CD4-positive, alpha-beta T cell treated with Interleukin-4 for 1 hour (primary cell): ENCODE measurements around the gene SLC22A31.
A peak's percentile ranks its signal among the peaks of the same experiment; 100 is the strongest.
"Not testable (repeated sequence)": the region's sequence is repeated elsewhere in the genome, so short reads cannot be mapped to it uniquely, and the experiment has no call there.

Experiments
- DNase-seq, 2 donors: peaks; one replicate each; pipeline ENCODE4 v3.0.0-alpha.2; 2020 to 2022

Gene SLC22A31

GRCh38 chr16:89178453-89179147, 21.7 kb downstream of the SLC22A31 start:
- DNase-seq: no peak

GRCh38 chr16:89177501-89177900, 22.8 kb downstream of the SLC22A31 start:
- no peak for DNase-seq

- DNase-seq: no peak
Measured at GRCh38 chr16:89176717-89177116, 23.6 kb downstream of the SLC22A31 start.

- DNase-seq: no peak
Measured at GRCh38 chr16:89176147-89176690, 24.1 kb downstream of the SLC22A31 start.

GRCh38 chr16:89175280-89176146, 24.8 kb downstream of the SLC22A31 start:
- no peak for DNase-seq

- no peak for DNase-seq
Measured at GRCh38 chr16:89174877-89175276, 25.5 kb downstream of the SLC22A31 start.

GRCh38 chr16:89174055-89174827, 26.1 kb downstream of the SLC22A31 start:
- no peak for DNase-seq

- no peak for DNase-seq
Measured at GRCh38 chr16:89173174-89173921, 27.0 kb downstream of the SLC22A31 start.

GRCh38 chr16:89172528-89173173, 27.7 kb downstream of the SLC22A31 start:
- DNase-seq: no peak

GRCh38 chr16:89172171-89172527, 28.2 kb downstream of the SLC22A31 start:
- no peak for DNase-seq

- peak; percentile 97 to 98 for DNase-seq
Measured at GRCh38 chr16:89171216-89172170, 28.8 kb downstream of the SLC22A31 start, which contains the start of gene CDH15. TSS of gene CDH15 (plus strand) at chr16:89171748. CDS start at chr16:89171832, 84 bp downstream.

- peak in 1 of 2 donors; percentile 15 for DNase-seq
Measured at GRCh38 chr16:89170346-89171215, 29.8 kb downstream of the SLC22A31 start.

GRCh38 chr16:89169778-89170177, 30.6 kb downstream of the SLC22A31 start:
- no peak for DNase-seq

- no peak for DNase-seq
Measured at GRCh38 chr16:89168381-89169189, 31.8 kb downstream of the SLC22A31 start.

- peak; percentile 79 to 81 for DNase-seq
Measured at GRCh38 chr16:89167425-89167941, 32.9 kb downstream of the SLC22A31 start.

- no peak for DNase-seq
Measured at GRCh38 chr16:89166696-89167424, 33.5 kb downstream of the SLC22A31 start.

GRCh38 chr16:89165681-89165979, 34.7 kb downstream of the SLC22A31 start:
- not testable (repeated sequence) for DNase-seq
